ENCODE data around the gene SPRY4. TPM values are rescaled to one million over a fixed set of nuclear protein-coding genes. Genes with fewer than 3 reads are reported as not detected.
"Not testable (repeated sequence)": the region's sequence is repeated elsewhere in the genome, so short reads cannot be mapped to it uniquely, and the experiment has no call there.

The SPRY4 gene
- polyA plus RNA-seq, 1 donor from 2014 or later = not detected

DNA sequence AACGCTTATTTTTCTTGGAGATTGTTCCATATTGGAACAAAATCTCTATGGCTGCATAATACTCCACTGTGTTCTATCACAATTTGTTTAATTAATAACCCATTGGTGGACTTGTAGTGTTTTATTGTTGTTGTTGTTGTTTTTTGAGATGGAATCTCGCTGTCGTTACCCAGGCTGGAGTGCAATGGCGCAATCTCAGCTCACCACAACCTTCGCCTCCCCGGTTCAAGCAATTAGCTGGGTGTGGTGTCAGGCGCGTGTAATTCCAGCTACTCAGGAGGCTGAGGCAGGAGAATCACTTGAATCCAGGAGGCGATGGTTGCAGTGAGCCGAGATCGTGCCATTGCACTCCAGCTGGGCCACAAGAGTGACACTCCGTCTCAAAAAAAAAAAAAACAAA lies 38.7 kb downstream of the SPRY4 start:
- H3K27me3 Mint-ChIP-seq = peaks cover 6% of the 10 kb centered on the region
- H3K4me1 Mint-ChIP-seq = no peaks in the 10 kb centered on the region
- H3K4me3 Mint-ChIP-seq = no peak overlapping the region
- H3K9me3 Mint-ChIP-seq = no peaks in the 10 kb centered on the region
- H3K27ac Mint-ChIP-seq = no peak overlapping the region
- H3K36me3 Mint-ChIP-seq = no peaks in the 10 kb centered on the region

DNA sequence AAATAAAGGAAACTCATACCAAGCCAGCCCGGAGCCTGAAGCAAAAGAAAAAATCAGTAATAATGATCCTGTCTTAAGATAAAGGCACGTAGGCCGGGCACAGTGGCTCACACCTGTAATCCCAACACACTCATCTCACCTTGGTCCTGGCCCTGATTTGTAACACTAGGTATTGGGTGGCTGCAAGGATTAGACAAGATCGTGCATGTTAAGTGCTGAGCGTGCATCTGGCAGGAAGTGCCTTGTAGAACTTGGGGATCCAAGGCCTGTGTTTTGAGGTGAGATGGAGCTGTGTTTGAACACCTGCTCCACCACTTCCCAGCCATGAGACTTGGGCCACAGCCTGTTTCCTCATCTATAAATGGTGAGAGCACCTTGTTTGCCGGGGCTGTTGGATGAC lies 41.5 kb downstream of the SPRY4 start:
- peaks cover 4% of the 10 kb centered on the region for H3K27me3 Mint-ChIP-seq

DNA sequence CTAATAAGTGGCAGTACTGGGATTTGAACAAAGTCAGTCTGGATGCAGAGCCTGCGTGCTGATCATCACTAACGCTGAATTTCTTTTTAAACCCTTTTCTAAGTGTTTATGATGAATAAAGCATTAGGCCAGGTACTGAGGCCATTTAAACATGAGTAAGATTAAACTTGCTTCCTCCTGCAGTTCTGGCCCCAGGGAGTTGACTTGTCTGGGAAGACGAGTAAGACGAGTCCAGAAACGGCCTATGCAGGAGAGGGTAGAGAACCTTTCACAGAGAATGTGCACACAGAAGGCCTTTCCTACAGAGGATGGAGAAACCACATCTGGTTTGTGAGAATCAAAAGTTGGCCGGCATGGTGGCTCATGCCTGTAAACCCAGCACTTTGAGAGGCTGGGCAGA lies 42.9 kb downstream of the SPRY4 start:
- H3K27me3 Mint-ChIP-seq = peaks cover 4% of the 10 kb centered on the region
- no peaks in the 10 kb centered on the region for H3K4me1 Mint-ChIP-seq
- H3K36me3 Mint-ChIP-seq = no peaks in the 10 kb centered on the region
- no peak overlapping the region for H3K4me3 Mint-ChIP-seq
- no peaks in the 10 kb centered on the region for H3K9me3 Mint-ChIP-seq
- H3K27ac Mint-ChIP-seq = no peak overlapping the region

More for the DNA sequence above, 41.5 kb downstream of the SPRY4 start:
- Mint-ChIP-seq H3K27ac (no peak overlapping the region), H3K36me3 (no peaks in the 10 kb centered on the region), H3K4me3 (no peak overlapping the region), H3K4me1 (no peaks in the 10 kb centered on the region), H3K9me3 (no peaks in the 10 kb centered on the region)

DNA sequence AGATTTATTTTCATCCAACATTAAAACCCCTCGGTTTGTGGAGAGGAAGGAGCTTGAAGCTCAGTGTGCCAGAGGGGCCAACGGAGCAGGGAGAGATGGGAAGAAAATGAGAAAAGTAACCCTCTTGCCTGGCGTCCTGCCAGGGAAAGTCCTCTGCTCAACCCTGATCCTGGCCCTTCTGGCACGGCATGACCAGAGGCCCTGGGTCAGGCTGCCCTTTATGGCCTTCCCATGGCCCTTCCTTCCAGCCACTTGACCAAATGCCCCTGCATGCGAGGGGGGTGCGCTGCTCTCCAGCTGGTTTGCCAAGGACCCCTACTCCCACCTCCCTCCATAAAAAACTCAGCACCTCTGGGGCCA lies 43.8 kb downstream of the SPRY4 start:
- Mint-ChIP-seq H3K27me3 (peaks cover 2% of the 10 kb centered on the region), H3K27ac (no peak overlapping the region), H3K36me3 (no peaks in the 10 kb centered on the region), H3K4me3 (no peak overlapping the region), H3K4me1 (no peaks in the 10 kb centered on the region), H3K9me3 (no peaks in the 10 kb centered on the region)

DNA sequence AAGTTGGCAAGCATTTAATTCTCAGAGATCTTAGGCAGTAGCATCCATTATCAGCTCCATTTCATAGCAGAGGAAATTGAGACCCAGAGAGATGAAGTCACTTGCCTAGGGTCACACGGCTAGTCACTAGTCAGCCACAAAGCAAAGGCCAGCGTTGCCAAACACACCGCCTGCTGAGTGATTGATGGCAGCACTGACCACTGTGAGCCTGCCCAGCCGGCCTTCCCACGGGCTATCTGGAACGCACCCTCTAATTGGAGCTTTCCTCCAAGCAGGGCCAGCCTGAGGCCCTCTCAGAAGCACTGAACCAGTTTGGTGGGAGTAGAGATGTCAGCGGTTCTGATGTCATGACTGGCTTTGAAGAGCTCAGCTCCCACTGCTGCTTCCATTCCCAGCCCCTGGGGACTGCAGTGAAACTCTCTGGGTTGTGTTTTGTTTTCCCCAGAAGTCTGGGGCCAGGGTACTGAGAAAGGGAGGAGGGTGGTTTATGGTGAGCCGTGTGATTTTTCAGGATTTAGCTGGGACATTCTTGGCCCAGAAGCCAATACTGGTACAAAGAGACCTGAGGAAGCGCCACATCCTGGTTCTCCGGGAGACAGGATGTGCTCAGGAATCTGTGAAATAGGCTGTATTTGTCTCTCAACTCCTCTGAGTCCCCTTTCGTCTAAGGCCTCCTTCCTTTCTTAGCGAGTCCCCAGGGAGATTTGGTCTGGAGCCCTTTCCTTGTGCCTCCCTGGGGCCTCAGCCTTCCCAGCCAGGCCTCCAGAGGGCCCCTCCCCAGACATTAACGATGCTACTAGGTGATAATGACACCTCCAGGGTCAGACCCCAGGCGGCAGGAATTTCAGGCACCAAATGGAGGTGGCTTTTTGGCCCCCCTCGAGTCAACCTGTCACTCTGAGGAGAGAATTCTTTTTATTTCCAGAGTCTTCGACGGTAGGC lies 44.5 kb downstream of the SPRY4 start:
- Mint-ChIP-seq H3K4me1 (no peaks in the 10 kb centered on the region), H3K27me3 (peaks cover 1% of the 10 kb centered on the region), H3K27ac (no peak overlapping the region), H3K4me3 (peak overlapping the region in 1 of 4 donors; percentile 8), H3K36me3 (no peaks in the 10 kb centered on the region), H3K9me3 (no peaks in the 10 kb centered on the region)

DNA sequence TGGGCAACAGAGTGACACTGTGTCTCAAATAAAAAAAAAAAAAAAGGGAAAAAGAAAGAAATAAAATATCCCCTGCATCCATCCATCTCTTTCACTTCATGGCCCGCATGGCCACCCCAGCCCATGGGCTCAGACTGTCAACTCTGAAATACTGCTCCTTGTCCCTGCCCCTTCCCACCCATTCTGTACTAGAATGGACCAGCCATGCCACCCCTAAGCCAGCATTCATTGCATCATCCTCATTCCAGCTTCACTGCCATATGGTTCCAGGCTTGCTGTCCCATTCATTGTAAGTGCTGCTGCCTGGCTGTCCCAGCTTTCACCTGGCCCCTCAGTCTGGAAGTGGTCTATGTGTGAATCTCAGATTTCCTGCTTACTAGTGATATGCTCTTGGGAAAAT lies 46.2 kb downstream of the SPRY4 start:
- Mint-ChIP-seq H3K27me3 (peaks cover 4% of the 10 kb centered on the region), H3K27ac (no peak overlapping the region), H3K9me3 (no peaks in the 10 kb centered on the region), H3K4me1 (no peaks in the 10 kb centered on the region), H3K4me3 (no peak overlapping the region), H3K36me3 (no peaks in the 10 kb centered on the region)

DNA sequence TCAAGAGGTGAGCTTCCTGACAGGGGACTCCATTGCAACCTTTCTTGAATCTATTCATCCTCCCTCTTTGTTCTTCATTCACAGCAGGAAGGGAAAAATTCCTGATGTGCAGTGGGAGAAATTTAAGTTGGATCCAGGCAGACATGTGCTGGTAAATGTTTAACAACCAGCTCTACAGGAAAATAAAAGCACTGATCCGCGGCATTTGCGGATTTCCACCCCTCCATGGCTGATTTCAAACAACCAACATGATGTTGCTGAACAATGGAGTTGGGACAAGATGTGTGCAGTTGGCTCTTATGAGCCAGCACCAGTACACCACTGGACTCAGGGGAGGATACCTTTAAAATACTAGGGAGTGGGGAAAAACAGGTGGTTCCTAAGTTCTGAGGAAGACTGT lies 47.0 kb downstream of the SPRY4 start:
- no peak overlapping the region for H3K4me3 Mint-ChIP-seq
- H3K27me3 Mint-ChIP-seq = peaks cover 4% of the 10 kb centered on the region
- no peaks in the 10 kb centered on the region for H3K36me3 Mint-ChIP-seq
- no peaks in the 10 kb centered on the region for H3K4me1 Mint-ChIP-seq
- H3K27ac Mint-ChIP-seq = no peak overlapping the region
- no peaks in the 10 kb centered on the region for H3K9me3 Mint-ChIP-seq

DNA sequence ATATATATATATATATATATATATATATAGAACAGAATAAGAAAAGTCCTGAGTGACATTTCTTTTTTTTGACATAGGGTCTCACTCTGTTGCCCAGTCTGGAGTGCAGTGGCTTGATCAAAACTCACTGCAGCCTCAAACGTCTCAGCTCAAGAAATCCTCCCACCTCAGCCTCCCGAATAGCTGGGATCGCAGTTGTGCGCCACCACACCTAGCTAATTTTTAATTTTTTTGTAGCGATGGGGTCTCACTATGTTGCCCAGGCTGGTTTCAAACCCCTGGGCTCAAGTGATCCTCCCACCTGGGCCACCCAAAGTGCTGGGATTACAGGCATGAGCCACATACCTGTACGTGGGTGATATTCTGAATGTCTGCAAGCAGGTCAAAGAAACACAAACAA lies 48.3 kb downstream of the SPRY4 start:
- Mint-ChIP-seq H3K27me3 (peaks cover 4% of the 10 kb centered on the region), H3K9me3 (no peaks in the 10 kb centered on the region), H3K4me3 (no peak overlapping the region), H3K36me3 (no peaks in the 10 kb centered on the region), H3K4me1 (no peaks in the 10 kb centered on the region), H3K27ac (no peak overlapping the region)

DNA sequence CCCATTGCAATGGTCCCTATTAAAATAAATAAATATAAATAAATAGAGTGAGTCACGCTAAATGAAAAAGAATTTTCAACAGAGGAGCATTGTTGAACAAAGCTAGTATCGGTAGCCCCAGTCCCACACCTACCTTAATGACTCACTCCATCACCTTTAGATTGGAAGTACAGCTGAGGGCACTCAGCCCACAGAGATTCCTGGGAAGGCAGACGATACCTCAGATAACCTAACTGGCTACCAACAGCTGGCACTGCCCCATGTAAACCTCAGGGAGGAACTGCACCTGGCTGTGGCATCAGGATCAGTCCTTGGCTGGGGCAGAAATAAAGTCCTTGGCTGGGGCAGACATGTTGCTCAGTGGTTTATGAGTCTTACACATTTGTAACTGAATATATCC lies 49.3 kb downstream of the SPRY4 start:
- Mint-ChIP-seq H3K9me3 (no peaks in the 10 kb centered on the region), H3K4me3 (no peak overlapping the region), H3K4me1 (no peaks in the 10 kb centered on the region), H3K36me3 (no peaks in the 10 kb centered on the region), H3K27ac (peak overlapping the region in 2 of 3 donors; percentile 63 to 80), H3K27me3 (peaks cover 6% of the 10 kb centered on the region)

DNA sequence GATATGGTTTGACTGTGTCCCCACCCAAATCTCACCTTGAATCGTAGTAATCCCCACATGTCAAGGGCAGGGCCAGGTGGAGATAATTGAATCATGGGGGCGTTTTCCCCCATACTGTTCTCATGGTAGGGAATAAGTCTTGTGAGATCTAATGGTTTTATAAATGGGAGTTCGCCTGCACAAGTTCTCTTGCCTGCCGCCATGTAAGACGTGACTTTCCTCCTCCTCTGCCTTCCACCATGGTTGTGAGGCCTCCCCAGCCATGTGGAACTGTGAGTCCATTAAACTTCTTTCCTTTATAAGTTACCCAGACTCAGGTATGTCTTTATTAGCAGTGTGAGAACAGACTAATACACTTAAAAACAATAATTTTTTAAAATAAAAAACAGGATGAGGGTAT lies 52.2 kb downstream of the SPRY4 start:
- H3K4me1 Mint-ChIP-seq, H3K27ac Mint-ChIP-seq, H3K36me3 Mint-ChIP-seq, H3K9me3 Mint-ChIP-seq, H3K27me3 Mint-ChIP-seq, H3K4me3 Mint-ChIP-seq: not testable (repeated sequence)

DNA sequence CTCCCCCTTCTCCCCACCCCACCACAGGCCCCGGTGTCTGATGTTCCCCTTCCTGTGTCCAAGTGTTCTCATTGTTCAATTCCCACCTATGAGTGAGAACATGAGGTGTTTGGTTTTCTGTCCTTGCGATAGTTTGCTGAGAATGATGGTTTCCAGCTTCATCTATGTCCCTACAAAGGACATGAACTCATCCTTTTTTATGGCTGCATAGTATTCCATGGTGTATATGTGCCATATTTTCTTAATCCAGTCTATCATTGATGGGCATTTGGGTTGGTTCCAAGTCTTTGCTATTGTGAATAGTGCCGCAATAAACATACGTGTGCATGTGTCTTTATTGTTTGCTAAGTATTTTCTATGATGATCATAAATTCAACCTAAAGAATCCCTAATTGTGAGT lies 60.7 kb downstream of the SPRY4 start:
- not testable (repeated sequence) for H3K27me3 Mint-ChIP-seq, H3K4me1 Mint-ChIP-seq, H3K27ac Mint-ChIP-seq, H3K4me3 Mint-ChIP-seq, H3K9me3 Mint-ChIP-seq, H3K36me3 Mint-ChIP-seq

DNA sequence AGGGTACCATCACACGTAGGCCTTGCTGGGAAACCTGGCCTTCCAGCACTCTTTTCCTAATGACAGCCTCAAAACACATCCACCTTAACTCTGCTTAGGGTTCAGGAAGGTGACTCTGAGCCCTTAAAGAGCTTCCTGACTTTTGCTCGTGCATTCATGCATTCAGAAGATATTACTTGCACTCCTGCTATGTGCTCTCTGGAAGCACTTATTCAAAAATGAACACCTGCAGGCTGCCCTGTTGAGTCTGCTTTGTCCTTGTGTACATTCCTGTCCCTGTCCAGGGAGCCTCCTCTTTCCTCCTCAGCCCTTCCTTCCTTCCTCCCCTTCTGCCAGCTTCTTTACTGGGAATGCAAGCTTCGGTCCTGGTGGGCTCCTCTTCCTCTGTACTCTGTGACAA lies 61.5 kb downstream of the SPRY4 start:
- H3K27me3 Mint-ChIP-seq = peaks cover 7% of the 10 kb centered on the region
- H3K4me1 Mint-ChIP-seq = peaks cover 0 to 1% (median 0%) of the 10 kb centered on the region in 3 donors
- H3K4me3 Mint-ChIP-seq = no peak overlapping the region

DNA sequence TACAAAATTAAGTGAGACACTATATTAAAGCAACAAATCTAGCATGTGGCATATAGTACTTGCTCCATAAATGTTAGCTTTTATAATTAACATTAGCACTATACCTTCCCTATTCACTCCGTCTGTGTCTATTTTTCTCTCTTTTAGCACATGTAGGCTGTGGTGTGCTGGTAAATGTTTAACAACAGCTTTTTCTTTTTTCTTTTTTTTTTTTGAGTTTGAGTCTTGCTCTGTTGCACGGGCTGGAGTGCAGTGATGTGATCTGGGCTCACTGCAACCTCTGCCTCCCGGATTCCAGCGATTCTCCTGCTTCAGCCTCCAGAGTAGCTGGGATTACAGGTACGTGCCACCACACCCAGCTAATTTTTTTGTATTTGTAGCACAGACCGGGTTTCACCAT lies 62.1 kb downstream of the SPRY4 start:
- Mint-ChIP-seq H3K27ac (no peak overlapping the region), H3K27me3 (peaks cover 7% of the 10 kb centered on the region), H3K4me3 (no peak overlapping the region), H3K36me3 (peaks cover 4% of the 10 kb centered on the region), H3K4me1 (peaks cover 0 to 1% (median 0%) of the 10 kb centered on the region in 3 donors), H3K9me3 (peaks cover 0 to 5% (median 2%) of the 10 kb centered on the region in 3 donors)

More for the DNA sequence above, 61.5 kb downstream of the SPRY4 start:
- Mint-ChIP-seq H3K9me3 (peaks cover 0 to 5% (median 2%) of the 10 kb centered on the region in 3 donors), H3K36me3 (peaks cover 4% of the 10 kb centered on the region), H3K27ac (no peak overlapping the region)

Data from IgD-negative memory B cell (primary cell).